GM23338 (cell line): ENCODE results near the gene SETMAR. TPM values are rescaled to one million over a fixed set of nuclear protein-coding genes. Genes with fewer than 3 reads are reported as not detected.

Experiments used
- ATAC-seq: fragments of 200-7000 bp; cut with Tn5 transposase; 3 replicates; pipeline ENCODE4 v1.9.1; 2020
- DNase-seq: peaks from one replicate; pipeline ENCODE4 v3.0.0-alpha.2; 2015; ENCODE audit warnings: low spot score
- H2AFZ ChIP-seq: fragments of 200-600 bp; sonication (generic); 2 replicates; pipeline ENCODE4 v1.8.0; 2016; ENCODE audit warnings: antibody characterized with exemption, mild to moderate bottlenecking, moderate library complexity
- H3F3A ChIP-seq: fragments of 200-600 bp; sonication (generic); replicated peaks from 2 replicates; pipeline ENCODE4 v1.8.0; 2017; ENCODE audit warnings: antibody characterized with exemption, mixed run types, low read depth
- H3K27ac ChIP-seq: fragments of 200-600 bp; sonication (generic); 2 replicates; pipeline ENCODE4 v1.6.1; 2016; ENCODE audit warnings: low read depth
- H3K27me3 ChIP-seq: fragments of 200-600 bp; sonication (generic); 2 replicates; pipeline ENCODE4 v1.8.0; 2016; ENCODE audit warnings: mild to moderate bottlenecking, mixed run types, moderate library complexity; ENCODE audit not compliant: insufficient read depth
- H3K36me3 ChIP-seq: fragments of 200-600 bp; sonication (generic); 2 replicates; pipeline ENCODE4 v1.8.0; 2016; ENCODE audit warnings: mild to moderate bottlenecking; ENCODE audit not compliant: insufficient read depth
- H3K4me1 ChIP-seq: fragments of 200-600 bp; sonication (generic); 2 replicates; pipeline ENCODE4 v1.8.0; 2016; ENCODE audit warnings: mild to moderate bottlenecking, moderate library complexity; ENCODE audit not compliant: insufficient read depth
- H3K4me2 ChIP-seq: fragments of 200-600 bp; sonication (generic); 2 replicates; pipeline ENCODE4 v1.7.1; 2017; ENCODE audit warnings: mixed run types
- H3K4me3 ChIP-seq: fragments of 200-600 bp; sonication (generic); 2 replicates; pipeline ENCODE4 v1.6.1; 2016; ENCODE audit warnings: mixed run types
- H3K79me2 ChIP-seq: fragments of 200-600 bp; sonication (generic); replicated peaks from 2 replicates; pipeline ENCODE4 v1.8.0; 2017; ENCODE audit warnings: mild to moderate bottlenecking; ENCODE audit not compliant: insufficient read depth
- H3K9me2 ChIP-seq: fragments of 200-600 bp; sonication (generic); 2 replicates; pipeline ENCODE4 v1.8.0; 2017; ENCODE audit not compliant: insufficient read depth
- H4K20me1 ChIP-seq: fragments of 200-600 bp; sonication (generic); replicated peaks from 2 replicates; pipeline ENCODE4 v1.8.0; 2017; ENCODE audit warnings: mild to moderate bottlenecking; ENCODE audit not compliant: insufficient read depth
- H3K27ac Mint-ChIP-seq: 2 replicates; pipeline ENCODE4 v1.8.0; 2020; ENCODE audit warnings: inconsistent platforms, mild to moderate bottlenecking, moderate library complexity, mixed read lengths
- H3K27me3 Mint-ChIP-seq: 3 replicates; pipeline ENCODE4 v1.8.0; 2022; ENCODE audit warnings: low read depth, mild to moderate bottlenecking, moderate library complexity, mixed read lengths, inconsistent platforms; ENCODE audit not compliant: insufficient read depth, poor library complexity
- H3K36me3 Mint-ChIP-seq: 3 replicates; pipeline ENCODE4 v1.8.0; 2021; ENCODE audit warnings: low read depth, mild to moderate bottlenecking, inconsistent platforms, moderate library complexity, mixed read lengths
- H3K4me1 Mint-ChIP-seq: 3 replicates; pipeline ENCODE4 v1.8.0; 2020; ENCODE audit warnings: mild to moderate bottlenecking, inconsistent platforms, mixed read lengths
- H3K4me3 Mint-ChIP-seq: 3 replicates; pipeline ENCODE4 v1.8.0; 2021; ENCODE audit warnings: moderate library complexity, mild to moderate bottlenecking, inconsistent platforms, mixed read lengths
- H3K9me3 Mint-ChIP-seq: 3 replicates; pipeline ENCODE4 v1.8.0; 2020; ENCODE audit warnings: moderate library complexity, mild to moderate bottlenecking, inconsistent platforms, mixed read lengths
- EZH2 ChIP-seq: fragments of 200-600 bp; sonication (generic); IDR thresholded peaks from one replicate; pipeline ENCODE4 v1.8.0; 2017; ENCODE audit warnings: antibody characterized with exemption, mild to moderate bottlenecking, low read depth; ENCODE audit not compliant: unreplicated experiment
- EZH2phosphoT487 ChIP-seq: fragments of 200-600 bp; sonication (generic); IDR thresholded peaks from one replicate; pipeline ENCODE4 v1.8.1; 2018; ENCODE audit warnings: antibody characterized with exemption; ENCODE audit not compliant: unreplicated experiment
- JUNB ChIP-seq: IDR thresholded peaks from one replicate; pipeline ENCODE4 v1.6.1; 2016; ENCODE audit warnings: antibody characterized with exemption; ENCODE audit not compliant: unreplicated experiment
- NANOG ChIP-seq: IDR thresholded peaks from 2 replicates; pipeline ENCODE4 v1.6.1; 2016; ENCODE audit warnings: antibody characterized with exemption, borderline replicate concordance
- POLR2AphosphoS5 ChIP-seq: IDR thresholded peaks from 2 replicates; pipeline ENCODE4 v1.6.1; 2016; ENCODE audit warnings: antibody characterized with exemption, low read depth
- STAT1 ChIP-seq: IDR thresholded peaks from one replicate; pipeline ENCODE4 v1.6.1; 2016; ENCODE audit warnings: antibody characterized with exemption; ENCODE audit not compliant: unreplicated experiment
- polyA plus RNA-seq: library from polyadenylated mRNA; unstranded; fragments of >200 nt; fragmentation: Nextera tagmentation; extraction: Ambion mirVana; gene quantifications from 2 replicates; pipeline ENCODE4 v1.2.1, GENCODE V29; 2016
- total RNA-seq: library from RNA; depleted of rRNA; stranded (reverse); fragments of >200 nt; shearing (Covaris generic); gene quantifications from 2 replicates; pipeline ENCODE4 v1.2.3, GENCODE V29; 2014
- TF ChIP-seq, protein P1 (sequence below): fragments of 250-450 bp; sonication (Bioruptor Pico); IDR thresholded peaks from 2 replicates; pipeline ENCODE4 v1.5.0; 2020; ENCODE audit warnings: mild to moderate bottlenecking, moderate library complexity
- TF ChIP-seq, protein P2 (sequence below), 2 experiments: fragments of 200-600 bp in 1 of 2; sonication (generic) in 1 of 2; conservative IDR thresholded peaks; 2 replicates each; pipeline versions ENCODE4 v1.5.1 to v1.6.1; 2016 to 2017; ENCODE audit warnings: antibody characterized with exemption in 2 of 2, low read depth in 2 of 2, mild to moderate bottlenecking in 2 of 2, moderate library complexity in 1 of 2

Gene SETMAR
- total and polyA plus RNA-seq, 2 experiments from 2014 or later: 11.2 to 19.8 TPM

DNA sequence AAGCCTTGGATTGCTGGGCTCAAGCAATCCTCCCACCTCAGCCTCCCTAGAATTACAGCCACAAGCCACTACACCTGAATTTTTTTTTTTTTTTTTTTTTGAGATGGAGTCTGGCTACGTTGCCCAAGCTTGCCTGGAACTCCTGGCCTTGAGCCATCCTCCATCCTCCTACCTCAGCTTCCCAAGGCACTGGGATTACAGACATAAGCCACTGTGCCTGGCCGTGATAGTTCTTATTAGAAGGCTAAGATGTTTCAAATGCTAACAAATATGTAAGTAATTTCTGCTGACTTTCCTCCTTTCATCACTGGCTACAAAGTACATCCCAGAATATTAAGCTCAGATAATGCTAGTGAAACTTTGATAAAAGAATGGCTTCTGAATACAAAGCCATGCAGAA lies 5.7 kb upstream of the SETMAR start:
- Histone ChIP-seq H3K27me3 (no peaks in the 10 kb centered on the region), H3K9me2 (no peaks in the 10 kb centered on the region), H3K36me3 (no peaks in the 10 kb centered on the region), H3F3A (no peaks in the 10 kb centered on the region), H2AFZ (no peak overlapping the region), H4K20me1 (no peaks in the 10 kb centered on the region), H3K4me1 (no peaks in the 10 kb centered on the region; the same call in 1 of the 2 replicates), H3K79me2 (no peaks in the 10 kb centered on the region), H3K27ac (no peak overlapping the region), H3K4me3 (no peak overlapping the region), H3K4me2 (no peak overlapping the region)
- Mint-ChIP-seq H3K27me3 (peaks cover 1% of the 10 kb centered on the region), H3K4me1 (peaks cover 7% of the 10 kb centered on the region; the same call in 2 of the 3 replicates), H3K4me3 (no peak overlapping the region), H3K36me3 (no peaks in the 10 kb centered on the region), H3K9me3 (no peaks in the 10 kb centered on the region), H3K27ac (no peak overlapping the region)
- no peak for ATAC-seq
- no peak for TF ChIP-seq STAT1
- TF ChIP-seq, protein P1, sequence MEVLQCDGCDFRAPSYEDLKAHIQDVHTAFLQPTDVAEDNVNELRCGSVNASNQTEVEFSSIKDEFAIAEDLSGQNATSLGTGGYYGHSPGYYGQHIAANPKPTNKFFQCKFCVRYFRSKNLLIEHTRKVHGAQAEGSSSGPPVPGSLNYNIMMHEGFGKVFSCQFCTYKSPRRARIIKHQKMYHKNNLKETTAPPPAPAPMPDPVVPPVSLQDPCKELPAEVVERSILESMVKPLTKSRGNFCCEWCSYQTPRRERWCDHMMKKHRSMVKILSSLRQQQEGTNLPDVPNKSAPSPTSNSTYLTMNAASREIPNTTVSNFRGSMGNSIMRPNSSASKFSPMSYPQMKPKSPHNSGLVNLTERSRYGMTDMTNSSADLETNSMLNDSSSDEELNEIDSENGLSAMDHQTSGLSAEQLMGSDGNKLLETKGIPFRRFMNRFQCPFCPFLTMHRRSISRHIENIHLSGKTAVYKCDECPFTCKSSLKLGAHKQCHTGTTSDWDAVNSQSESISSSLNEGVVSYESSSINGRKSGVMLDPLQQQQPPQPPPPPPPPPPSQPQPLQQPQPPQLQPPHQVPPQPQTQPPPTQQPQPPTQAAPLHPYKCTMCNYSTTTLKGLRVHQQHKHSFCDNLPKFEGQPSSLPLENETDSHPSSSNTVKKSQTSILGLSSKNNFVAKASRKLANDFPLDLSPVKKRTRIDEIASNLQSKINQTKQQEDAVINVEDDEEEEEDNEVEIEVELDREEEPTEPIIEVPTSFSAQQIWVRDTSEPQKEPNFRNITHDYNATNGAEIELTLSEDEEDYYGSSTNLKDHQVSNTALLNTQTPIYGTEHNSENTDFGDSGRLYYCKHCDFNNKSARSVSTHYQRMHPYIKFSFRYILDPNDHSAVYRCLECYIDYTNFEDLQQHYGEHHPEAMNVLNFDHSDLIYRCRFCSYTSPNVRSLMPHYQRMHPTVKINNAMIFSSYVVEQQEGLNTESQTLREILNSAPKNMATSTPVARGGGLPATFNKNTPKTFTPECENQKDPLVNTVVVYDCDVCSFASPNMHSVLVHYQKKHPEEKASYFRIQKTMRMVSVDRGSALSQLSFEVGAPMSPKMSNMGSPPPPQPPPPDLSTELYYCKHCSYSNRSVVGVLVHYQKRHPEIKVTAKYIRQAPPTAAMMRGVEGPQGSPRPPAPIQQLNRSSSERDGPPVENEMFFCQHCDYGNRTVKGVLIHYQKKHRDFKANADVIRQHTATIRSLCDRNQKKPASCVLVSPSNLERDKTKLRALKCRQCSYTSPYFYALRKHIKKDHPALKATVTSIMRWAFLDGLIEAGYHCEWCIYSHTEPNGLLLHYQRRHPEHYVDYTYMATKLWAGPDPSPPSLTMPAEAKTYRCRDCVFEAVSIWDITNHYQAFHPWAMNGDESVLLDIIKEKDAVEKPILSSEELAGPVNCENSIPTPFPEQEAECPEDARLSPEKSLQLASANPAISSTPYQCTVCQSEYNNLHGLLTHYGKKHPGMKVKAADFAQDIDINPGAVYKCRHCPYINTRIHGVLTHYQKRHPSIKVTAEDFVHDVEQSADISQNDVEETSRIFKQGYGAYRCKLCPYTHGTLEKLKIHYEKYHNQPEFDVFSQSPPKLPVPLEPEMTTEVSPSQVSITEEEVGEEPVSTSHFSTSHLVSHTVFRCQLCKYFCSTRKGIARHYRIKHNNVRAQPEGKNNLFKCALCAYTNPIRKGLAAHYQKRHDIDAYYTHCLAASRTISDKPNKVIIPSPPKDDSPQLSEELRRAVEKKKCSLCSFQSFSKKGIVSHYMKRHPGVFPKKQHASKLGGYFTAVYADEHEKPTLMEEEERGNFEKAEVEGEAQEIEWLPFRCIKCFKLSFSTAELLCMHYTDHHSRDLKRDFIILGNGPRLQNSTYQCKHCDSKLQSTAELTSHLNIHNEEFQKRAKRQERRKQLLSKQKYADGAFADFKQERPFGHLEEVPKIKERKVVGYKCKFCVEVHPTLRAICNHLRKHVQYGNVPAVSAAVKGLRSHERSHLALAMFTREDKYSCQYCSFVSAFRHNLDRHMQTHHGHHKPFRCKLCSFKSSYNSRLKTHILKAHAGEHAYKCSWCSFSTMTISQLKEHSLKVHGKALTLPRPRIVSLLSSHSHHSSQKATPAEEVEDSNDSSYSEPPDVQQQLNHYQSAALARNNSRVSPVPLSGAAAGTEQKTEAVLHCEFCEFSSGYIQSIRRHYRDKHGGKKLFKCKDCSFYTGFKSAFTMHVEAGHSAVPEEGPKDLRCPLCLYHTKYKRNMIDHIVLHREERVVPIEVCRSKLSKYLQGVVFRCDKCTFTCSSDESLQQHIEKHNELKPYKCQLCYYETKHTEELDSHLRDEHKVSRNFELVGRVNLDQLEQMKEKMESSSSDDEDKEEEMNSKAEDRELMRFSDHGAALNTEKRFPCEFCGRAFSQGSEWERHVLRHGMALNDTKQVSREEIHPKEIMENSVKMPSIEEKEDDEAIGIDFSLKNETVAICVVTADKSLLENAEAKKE: no peak
- TF ChIP-seq EZH2: no peak
- TF ChIP-seq EZH2phosphoT487: no peak
- TF ChIP-seq NANOG: no peak
- DNase-seq: no peak

DNA sequence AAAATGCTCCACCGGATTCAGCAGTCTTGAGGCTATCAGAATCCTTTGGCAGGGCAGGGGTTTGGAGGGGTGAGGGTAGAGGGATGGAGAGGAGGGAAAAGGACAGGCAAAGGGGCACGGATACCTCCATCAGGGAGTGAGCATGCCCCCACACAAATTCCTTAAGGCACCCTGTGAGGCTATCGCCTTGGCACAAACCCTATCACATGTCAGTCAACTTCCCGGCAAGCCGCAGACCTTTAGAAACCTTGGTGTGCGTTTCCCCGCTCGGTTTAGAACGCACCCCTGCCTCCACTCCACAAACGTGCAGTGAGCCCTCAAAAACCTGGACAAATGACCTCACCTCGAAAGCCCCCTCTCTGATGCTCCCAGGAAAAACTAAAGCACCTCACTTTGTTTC lies 422 bp upstream of the SETMAR start:
- peaks cover 34% of the 10 kb centered on the region for H3K4me1 Mint-ChIP-seq
- Histone ChIP-seq H4K20me1 (no peaks in the 10 kb centered on the region), H3K4me2 (peak overlapping the region; percentile 81), H3K27me3 (no peaks in the 10 kb centered on the region), H3K79me2 (peaks cover 31% of the 10 kb centered on the region), H2AFZ (peak overlapping the region; percentile 92), H3K27ac (no peak overlapping the region), H3F3A (no peaks in the 10 kb centered on the region), H3K4me3 (peak overlapping the region; percentile 92), H3K9me2 (no peaks in the 10 kb centered on the region), H3K36me3 (0 out of 2 replicates have a peak, but pooled peaks cover 3% of the 10 kb centered on the region), H3K4me1 (peaks cover 24% of the 10 kb centered on the region)
- H3K9me3 Mint-ChIP-seq: no peaks in the 10 kb centered on the region
- peaks cover 3% of the 10 kb centered on the region for H3K27me3 Mint-ChIP-seq
- peaks cover 11% of the 10 kb centered on the region; the same call in 2 of the 3 replicates for H3K36me3 Mint-ChIP-seq
- H3K4me3 Mint-ChIP-seq: peak overlapping the region; percentile 92
- peak overlapping the region; percentile 97 for H3K27ac Mint-ChIP-seq
- ATAC-seq: peak; percentile 22
- DNase-seq: no peak
- TF ChIP-seq EZH2: no peak
- no peak for TF ChIP-seq EZH2phosphoT487
- TF ChIP-seq STAT1: no peak
- no peak for TF ChIP-seq JUNB
- TF ChIP-seq, protein P2, sequence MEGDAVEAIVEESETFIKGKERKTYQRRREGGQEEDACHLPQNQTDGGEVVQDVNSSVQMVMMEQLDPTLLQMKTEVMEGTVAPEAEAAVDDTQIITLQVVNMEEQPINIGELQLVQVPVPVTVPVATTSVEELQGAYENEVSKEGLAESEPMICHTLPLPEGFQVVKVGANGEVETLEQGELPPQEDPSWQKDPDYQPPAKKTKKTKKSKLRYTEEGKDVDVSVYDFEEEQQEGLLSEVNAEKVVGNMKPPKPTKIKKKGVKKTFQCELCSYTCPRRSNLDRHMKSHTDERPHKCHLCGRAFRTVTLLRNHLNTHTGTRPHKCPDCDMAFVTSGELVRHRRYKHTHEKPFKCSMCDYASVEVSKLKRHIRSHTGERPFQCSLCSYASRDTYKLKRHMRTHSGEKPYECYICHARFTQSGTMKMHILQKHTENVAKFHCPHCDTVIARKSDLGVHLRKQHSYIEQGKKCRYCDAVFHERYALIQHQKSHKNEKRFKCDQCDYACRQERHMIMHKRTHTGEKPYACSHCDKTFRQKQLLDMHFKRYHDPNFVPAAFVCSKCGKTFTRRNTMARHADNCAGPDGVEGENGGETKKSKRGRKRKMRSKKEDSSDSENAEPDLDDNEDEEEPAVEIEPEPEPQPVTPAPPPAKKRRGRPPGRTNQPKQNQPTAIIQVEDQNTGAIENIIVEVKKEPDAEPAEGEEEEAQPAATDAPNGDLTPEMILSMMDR (conservative IDR thresholded peaks at IDR 0.05; ENCODE audit: low read depth in 2 of 2): no peak
- no peak for TF ChIP-seq POLR2AphosphoS5
